MM.1S (cell line): ENCODE data around the gene MSS51.

Source experiments
- EZH2phosphoT487 ChIP-seq: fragments of 300-600 bp; sonication (generic); IDR thresholded peaks from 2 replicates; pipeline ENCODE4 v1.6.1; 2018; ENCODE audit warnings: antibody characterized with exemption, low read length
- TF ChIP-seq, protein P1 (sequence below): fragments of 300-600 bp; sonication (generic); IDR thresholded peaks from 2 replicates; pipeline ENCODE4 v1.5.1; 2016; ENCODE audit warnings: antibody characterized with exemption, low read length, mixed read lengths

GRCh38 chr10:73406846-73407245 lies 26.5 kb downstream of the MSS51 start:
- TF ChIP-seq, protein P1, sequence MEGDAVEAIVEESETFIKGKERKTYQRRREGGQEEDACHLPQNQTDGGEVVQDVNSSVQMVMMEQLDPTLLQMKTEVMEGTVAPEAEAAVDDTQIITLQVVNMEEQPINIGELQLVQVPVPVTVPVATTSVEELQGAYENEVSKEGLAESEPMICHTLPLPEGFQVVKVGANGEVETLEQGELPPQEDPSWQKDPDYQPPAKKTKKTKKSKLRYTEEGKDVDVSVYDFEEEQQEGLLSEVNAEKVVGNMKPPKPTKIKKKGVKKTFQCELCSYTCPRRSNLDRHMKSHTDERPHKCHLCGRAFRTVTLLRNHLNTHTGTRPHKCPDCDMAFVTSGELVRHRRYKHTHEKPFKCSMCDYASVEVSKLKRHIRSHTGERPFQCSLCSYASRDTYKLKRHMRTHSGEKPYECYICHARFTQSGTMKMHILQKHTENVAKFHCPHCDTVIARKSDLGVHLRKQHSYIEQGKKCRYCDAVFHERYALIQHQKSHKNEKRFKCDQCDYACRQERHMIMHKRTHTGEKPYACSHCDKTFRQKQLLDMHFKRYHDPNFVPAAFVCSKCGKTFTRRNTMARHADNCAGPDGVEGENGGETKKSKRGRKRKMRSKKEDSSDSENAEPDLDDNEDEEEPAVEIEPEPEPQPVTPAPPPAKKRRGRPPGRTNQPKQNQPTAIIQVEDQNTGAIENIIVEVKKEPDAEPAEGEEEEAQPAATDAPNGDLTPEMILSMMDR: no peak
- TF ChIP-seq EZH2phosphoT487: no peak
